HepG2 (cell line): ENCODE results near the gene AHSG. TPM values are rescaled to one million over a fixed set of nuclear protein-coding genes. Genes with fewer than 3 reads are reported as not detected.

Experiments
- ARNTL ChIP-seq: sonication (generic); formaldehyde crosslinking; IDR thresholded peaks from 2 replicates; pipeline ENCODE4 v1.4.0; 2020; ENCODE audit warnings: mild to moderate bottlenecking, missing genetic modification reagents
- DNMT1 ChIP-seq: sonication (generic); formaldehyde crosslinking; IDR thresholded peaks from 2 replicates; pipeline ENCODE4 v1.5.1; 2020; ENCODE audit warnings: mild to moderate bottlenecking, missing genetic modification reagents
- FLYWCH1 ChIP-seq: sonication (generic); formaldehyde crosslinking; IDR thresholded peaks from 2 replicates; pipeline ENCODE4 v1.8.1; 2023; ENCODE audit warnings: mild to moderate bottlenecking, missing genetic modification reagents
- GATAD1 ChIP-seq: IDR thresholded peaks from 2 replicates; pipeline ENCODE4 v1.6.1; 2016; ENCODE audit warnings: missing genetic modification reagents, missing compliant biosample characterization
- HMG20A ChIP-seq: IDR thresholded peaks from 2 replicates; pipeline ENCODE4 v1.6.1; 2016; ENCODE audit warnings: borderline replicate concordance
- HNF4A ChIP-seq: sonication (generic); formaldehyde crosslinking; IDR thresholded peaks from 2 replicates; pipeline ENCODE4 v1.4.0; 2020; ENCODE audit warnings: missing genetic modification reagents
- HNF4G ChIP-seq, 2 experiments: sonication (generic) in 1 of 2; formaldehyde crosslinking in 1 of 2; IDR thresholded peaks; 2 replicates each; pipeline versions ENCODE4 v1.4.0 to v1.6.1; 2011 to 2020; ENCODE audit warnings: borderline replicate concordance in 2 of 2, low read depth in 2 of 2, mild to moderate bottlenecking in 2 of 2, low read length in 1 of 2, missing genetic modification reagents in 1 of 2, moderate library complexity in 1 of 2
- PLRG1 ChIP-seq: fragments of 450-650 bp; conservative IDR thresholded peaks from 2 replicates; pipeline ENCODE4 v1.6.1; 2016
- SCMH1 ChIP-seq: sonication (generic); formaldehyde crosslinking; IDR thresholded peaks from 2 replicates; pipeline ENCODE4 v1.9.0; 2021; ENCODE audit warnings: missing genetic modification reagents, mild to moderate bottlenecking, borderline replicate concordance
- SIN3B ChIP-seq: fragments of 150-350 bp; IDR thresholded peaks from 2 replicates; pipeline ENCODE4 v1.6.1; 2014; ENCODE audit warnings: low read length
- SMARCE1 ChIP-seq: fragments of 450-650 bp; IDR thresholded peaks from 2 replicates; pipeline ENCODE4 v1.6.1; 2017; ENCODE audit warnings: borderline replicate concordance
- STAG1 ChIP-seq: sonication (generic); formaldehyde crosslinking; IDR thresholded peaks from 2 replicates; pipeline ENCODE4 v1.4.0; 2020; ENCODE audit warnings: missing genetic modification reagents
- ZFP36 ChIP-seq: fragments of 150-350 bp; IDR thresholded peaks from 2 replicates; pipeline ENCODE4 v1.6.1; 2018; ENCODE audit warnings: borderline replicate concordance, low read length, low read depth; ENCODE audit not compliant: partially characterized antibody
- ZNF44 ChIP-seq: sonication (generic); formaldehyde crosslinking; IDR thresholded peaks from 2 replicates; pipeline ENCODE4 v1.5.1; 2020; ENCODE audit warnings: mild to moderate bottlenecking, missing genetic modification reagents
- ZNF747 ChIP-seq: sonication (generic); formaldehyde crosslinking; IDR thresholded peaks from 2 replicates; pipeline ENCODE4 v1.8.1; 2023; ENCODE audit warnings: missing genetic modification reagents, mild to moderate bottlenecking, borderline replicate concordance
- ZNF768 ChIP-seq: sonication (generic); formaldehyde crosslinking; IDR thresholded peaks from 2 replicates; pipeline ENCODE4 v1.4.0; 2020; ENCODE audit warnings: missing genetic modification reagents
- polyA plus RNA-seq, 8 experiments: library from polyadenylated mRNA; depleted of rRNA in 3 of 8; stranded (reverse) in 7 of 8; unstranded in 1 of 8; fragments of >200 nt; fragmentation: Illumina TruSeq in 4 of 8; extraction: Trizol in 4 of 8; gene quantifications; 2 replicates each; pipeline versions ENCODE4 v1.2.1 to v1.2.3, GENCODE V29; 2011 to 2016; ENCODE audit warnings: low read depth in 4 of 8, missing spikeins in 1 of 8, mixed read lengths in 1 of 8; ENCODE audit not compliant: insufficient read depth in 1 of 8
- total RNA-seq, 5 experiments: library from RNA; depleted of rRNA; stranded (reverse); fragments of >200 nt; fragmentation: Illumina TruSeq; extraction: Trizol; gene quantifications; 2 replicates each; pipeline ENCODE4 v1.2.3, GENCODE V29; 2016; ENCODE audit warnings: low read depth in 1 of 5
- TF ChIP-seq, protein P1 (sequence below): sonication (generic); formaldehyde crosslinking; IDR thresholded peaks from 2 replicates; pipeline ENCODE4 v1.4.0; 2020; ENCODE audit warnings: missing genetic modification reagents
- TF ChIP-seq, protein P2 (sequence below): IDR thresholded peaks from 2 replicates; pipeline ENCODE4 v1.6.1; 2012; ENCODE audit warnings: inconsistent platforms
- TF ChIP-seq, protein P3 (sequence below): sonication (generic); formaldehyde crosslinking; IDR thresholded peaks from 2 replicates; pipeline ENCODE4 v1.4.0; 2020; ENCODE audit warnings: mild to moderate bottlenecking, low read depth, missing genetic modification reagents
- TF ChIP-seq, protein P4 (sequence below): sonication (generic); formaldehyde crosslinking; IDR thresholded peaks from 2 replicates; pipeline ENCODE4 v1.8.0; 2022; ENCODE audit warnings: mild to moderate bottlenecking, missing genetic modification reagents; ENCODE audit not compliant: insufficient replicate concordance
- TF ChIP-seq, protein P5 (sequence below): sonication (generic); formaldehyde crosslinking; conservative IDR thresholded peaks from 2 replicates; pipeline ENCODE4 v1.4.0; 2020; ENCODE audit warnings: missing genetic modification reagents
- TF ChIP-seq, protein P6 (sequence below): sonication (generic); formaldehyde crosslinking; IDR thresholded peaks from 2 replicates; pipeline ENCODE4 v1.8.0; 2022; ENCODE audit warnings: mild to moderate bottlenecking, missing genetic modification reagents, moderate library complexity

The AHSG gene
- total and polyA plus RNA-seq, 2 of the 13 experiments (the other 11 are each of a cell fraction or from before 2014, with no cell fraction given): 2,043 to 19,152 TPM

DNA sequence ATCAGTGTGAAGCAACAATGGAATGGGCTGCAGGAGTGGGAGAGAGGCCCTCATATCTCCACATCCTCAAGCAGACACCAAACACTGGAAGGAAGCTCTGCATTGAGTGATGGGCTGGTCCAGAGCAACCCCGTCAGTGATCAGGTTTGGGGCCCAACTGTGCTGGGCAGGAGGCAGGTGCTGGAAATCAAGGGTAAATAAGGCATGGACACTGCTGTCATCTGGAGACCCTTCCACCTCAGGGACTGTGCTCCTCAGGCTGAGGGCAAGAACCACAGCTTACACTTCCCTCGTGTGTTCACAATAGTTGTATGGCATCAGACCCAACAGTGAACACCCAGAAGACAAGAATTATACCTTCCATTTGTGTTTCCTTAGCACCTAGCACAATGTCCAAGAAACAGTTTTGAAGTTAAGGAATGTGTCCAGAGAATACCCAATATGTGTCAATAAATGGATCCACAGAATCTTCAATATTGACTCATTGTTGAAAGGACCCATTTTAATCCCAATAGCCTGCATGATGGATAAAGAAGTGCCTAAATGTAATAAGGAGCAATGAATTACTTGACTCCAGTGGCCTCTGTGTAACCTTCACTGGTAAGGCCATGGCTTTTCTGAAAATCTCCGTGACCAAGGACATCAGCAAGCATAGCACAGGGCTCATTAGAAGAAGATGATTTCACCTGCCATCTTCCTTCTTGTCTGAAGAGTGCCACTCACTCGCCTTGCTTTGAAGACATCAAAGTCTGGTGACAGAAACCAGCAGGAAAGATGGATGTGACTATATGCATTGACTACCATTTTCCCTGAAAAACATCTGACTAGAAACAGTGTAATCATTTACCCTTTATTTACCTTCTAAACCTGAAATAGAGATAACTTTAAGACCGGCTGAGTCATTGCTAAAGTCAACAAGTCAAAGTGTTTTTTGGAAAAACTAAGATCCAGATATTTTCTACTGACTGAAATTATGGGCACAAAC lies 7.0 kb upstream of the AHSG start (continued):
- TF ChIP-seq DNMT1 (CRISPR knock-in tag) (no peak), ARNTL (no peak), PLRG1 (no peak), GATAD1 (CRISPR knock-in tag) (no peak), SCMH1 (CRISPR knock-in tag) (no peak), HNF4G (IDR thresholded peaks at IDR 0.05; ENCODE audit: borderline replicate concordance, low read depth, low read length) (peak; percentile 45; the same call in 1 of the 2 replicates), HNF4G (CRISPR knock-in tag; IDR thresholded peaks at IDR 0.05; ENCODE audit: borderline replicate concordance, low read depth) (no peak), ZNF44 (no peak), ZNF768 (CRISPR knock-in tag) (no peak), HMG20A (peak; percentile 95), STAG1 (CRISPR knock-in tag) (no peak), SMARCE1 (no peak), SIN3B (no peak), ZFP36 (no peak), FLYWCH1 (CRISPR knock-in tag) (no peak), HNF4A (CRISPR knock-in tag) (peak; percentile 69), ZNF747 (no peak)
- TF ChIP-seq, protein P1, sequence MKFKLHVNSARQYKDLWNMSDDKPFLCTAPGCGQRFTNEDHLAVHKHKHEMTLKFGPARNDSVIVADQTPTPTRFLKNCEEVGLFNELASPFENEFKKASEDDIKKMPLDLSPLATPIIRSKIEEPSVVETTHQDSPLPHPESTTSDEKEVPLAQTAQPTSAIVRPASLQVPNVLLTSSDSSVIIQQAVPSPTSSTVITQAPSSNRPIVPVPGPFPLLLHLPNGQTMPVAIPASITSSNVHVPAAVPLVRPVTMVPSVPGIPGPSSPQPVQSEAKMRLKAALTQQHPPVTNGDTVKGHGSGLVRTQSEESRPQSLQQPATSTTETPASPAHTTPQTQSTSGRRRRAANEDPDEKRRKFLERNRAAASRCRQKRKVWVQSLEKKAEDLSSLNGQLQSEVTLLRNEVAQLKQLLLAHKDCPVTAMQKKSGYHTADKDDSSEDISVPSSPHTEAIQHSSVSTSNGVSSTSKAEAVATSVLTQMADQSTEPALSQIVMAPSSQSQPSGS: peak; percentile 79; the same call in 1 of the 2 replicates
- TF ChIP-seq, protein P2, sequence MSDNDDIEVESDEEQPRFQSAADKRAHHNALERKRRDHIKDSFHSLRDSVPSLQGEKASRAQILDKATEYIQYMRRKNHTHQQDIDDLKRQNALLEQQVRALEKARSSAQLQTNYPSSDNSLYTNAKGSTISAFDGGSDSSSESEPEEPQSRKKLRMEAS: no peak
- TF ChIP-seq, protein P3, sequence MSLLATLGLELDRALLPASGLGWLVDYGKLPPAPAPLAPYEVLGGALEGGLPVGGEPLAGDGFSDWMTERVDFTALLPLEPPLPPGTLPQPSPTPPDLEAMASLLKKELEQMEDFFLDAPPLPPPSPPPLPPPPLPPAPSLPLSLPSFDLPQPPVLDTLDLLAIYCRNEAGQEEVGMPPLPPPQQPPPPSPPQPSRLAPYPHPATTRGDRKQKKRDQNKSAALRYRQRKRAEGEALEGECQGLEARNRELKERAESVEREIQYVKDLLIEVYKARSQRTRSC: no peak
- TF ChIP-seq, protein P4, sequence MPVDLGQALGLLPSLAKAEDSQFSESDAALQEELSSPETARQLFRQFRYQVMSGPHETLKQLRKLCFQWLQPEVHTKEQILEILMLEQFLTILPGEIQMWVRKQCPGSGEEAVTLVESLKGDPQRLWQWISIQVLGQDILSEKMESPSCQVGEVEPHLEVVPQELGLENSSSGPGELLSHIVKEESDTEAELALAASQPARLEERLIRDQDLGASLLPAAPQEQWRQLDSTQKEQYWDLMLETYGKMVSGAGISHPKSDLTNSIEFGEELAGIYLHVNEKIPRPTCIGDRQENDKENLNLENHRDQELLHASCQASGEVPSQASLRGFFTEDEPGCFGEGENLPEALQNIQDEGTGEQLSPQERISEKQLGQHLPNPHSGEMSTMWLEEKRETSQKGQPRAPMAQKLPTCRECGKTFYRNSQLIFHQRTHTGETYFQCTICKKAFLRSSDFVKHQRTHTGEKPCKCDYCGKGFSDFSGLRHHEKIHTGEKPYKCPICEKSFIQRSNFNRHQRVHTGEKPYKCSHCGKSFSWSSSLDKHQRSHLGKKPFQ (CRISPR knock-in tag): peak; percentile 35
- TF ChIP-seq, protein P5, sequence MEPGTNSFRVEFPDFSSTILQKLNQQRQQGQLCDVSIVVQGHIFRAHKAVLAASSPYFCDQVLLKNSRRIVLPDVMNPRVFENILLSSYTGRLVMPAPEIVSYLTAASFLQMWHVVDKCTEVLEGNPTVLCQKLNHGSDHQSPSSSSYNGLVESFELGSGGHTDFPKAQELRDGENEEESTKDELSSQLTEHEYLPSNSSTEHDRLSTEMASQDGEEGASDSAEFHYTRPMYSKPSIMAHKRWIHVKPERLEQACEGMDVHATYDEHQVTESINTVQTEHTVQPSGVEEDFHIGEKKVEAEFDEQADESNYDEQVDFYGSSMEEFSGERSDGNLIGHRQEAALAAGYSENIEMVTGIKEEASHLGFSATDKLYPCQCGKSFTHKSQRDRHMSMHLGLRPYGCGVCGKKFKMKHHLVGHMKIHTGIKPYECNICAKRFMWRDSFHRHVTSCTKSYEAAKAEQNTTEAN (CRISPR knock-in tag): 0 out of 2 replicates have a peak, but pooled peaks have one; percentile 34
- TF ChIP-seq, protein P6, sequence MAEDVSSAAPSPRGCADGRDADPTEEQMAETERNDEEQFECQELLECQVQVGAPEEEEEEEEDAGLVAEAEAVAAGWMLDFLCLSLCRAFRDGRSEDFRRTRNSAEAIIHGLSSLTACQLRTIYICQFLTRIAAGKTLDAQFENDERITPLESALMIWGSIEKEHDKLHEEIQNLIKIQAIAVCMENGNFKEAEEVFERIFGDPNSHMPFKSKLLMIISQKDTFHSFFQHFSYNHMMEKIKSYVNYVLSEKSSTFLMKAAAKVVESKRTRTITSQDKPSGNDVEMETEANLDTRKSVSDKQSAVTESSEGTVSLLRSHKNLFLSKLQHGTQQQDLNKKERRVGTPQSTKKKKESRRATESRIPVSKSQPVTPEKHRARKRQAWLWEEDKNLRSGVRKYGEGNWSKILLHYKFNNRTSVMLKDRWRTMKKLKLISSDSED: no peak
